Upper lobe of left lung (tissue), 6 donors: ENCODE data around the gene CACHD1. TPM values are rescaled to one million over a fixed set of nuclear protein-coding genes. Genes with fewer than 3 reads are reported as not detected.
A peak's percentile ranks its signal among the peaks of the same experiment; 100 is the strongest.

Source experiments
- ATAC-seq, 2 donors: fragments of 200-7000 bp; cut with Tn5 transposase; one replicate each; pipeline ENCODE4 v1.9.1; 2022; ENCODE audit warnings: mild to moderate bottlenecking in 2 of 2, moderate library complexity in 2 of 2; ENCODE audit not compliant: low FRiP score in 2 of 2
- DNase-seq, 2 donors: peaks; one replicate each; pipeline ENCODE4 v3.0.0-alpha.2; 2019 to 2020
- H3K27ac ChIP-seq, 4 donors: fragments of 200-600 bp; sonication (generic); one replicate each; pipeline ENCODE4 v1.5.1; 2016 to 2019
- H3K27me3 ChIP-seq, 4 donors: fragments of 200-600 bp; sonication (generic); one replicate each; pipeline ENCODE4 v1.5.1; 2017 to 2019
- H3K36me3 ChIP-seq, 4 donors: fragments of 200-600 bp; sonication (generic); one replicate each; pipeline ENCODE4 v1.5.1; 2016 to 2019
- H3K4me1 ChIP-seq, 4 donors: fragments of 200-600 bp; sonication (generic); one replicate each; pipeline ENCODE4 v1.5.1; 2018 to 2019
- H3K4me3 ChIP-seq, 4 donors: fragments of 200-600 bp; sonication (generic); one replicate each; pipeline ENCODE4 v1.5.1; 2017 to 2019; ENCODE audit warnings: mild to moderate bottlenecking in 2 of 4, moderate library complexity in 1 of 4
- H3K9me3 ChIP-seq, 4 donors: fragments of 200-600 bp; sonication (generic); one replicate each; pipeline ENCODE4 v1.5.1; 2018 to 2019
- CTCF ChIP-seq, 6 experiments: fragments of 450-650 bp in 4 of 6; fragments of 200-600 bp in 2 of 6; sonication (generic) in 2 of 6; IDR thresholded peaks; one replicate each; pipeline ENCODE4 v1.5.1; 2016 to 2019; ENCODE audit warnings: antibody characterized with exemption in 6 of 6
- EP300 ChIP-seq, 4 donors: sonication (generic); formaldehyde crosslinking; IDR thresholded peaks; one replicate each; pipeline ENCODE4 v1.5.1; 2017; ENCODE audit warnings: antibody characterized with exemption in 4 of 4, control low read depth in 2 of 4
- POLR2A ChIP-seq, 4 donors: fragments of 450-650 bp; IDR thresholded peaks; one replicate each; pipeline ENCODE4 v1.5.1; 2016 to 2017; ENCODE audit warnings: antibody characterized with exemption in 4 of 4, mild to moderate bottlenecking in 2 of 4
- POLR2AphosphoS5 ChIP-seq, 2 donors: sonication (generic); formaldehyde crosslinking; IDR thresholded peaks; one replicate each; pipeline ENCODE4 v1.5.1; 2017; ENCODE audit warnings: antibody characterized with exemption in 2 of 2
- WGBS, 2 donors: methylation state at CpG; one replicate each; pipeline ENCODE4 v1.1.5; 2017 to 2018; 5-methylcytosine and 5-hydroxymethylcytosine counted together
- total RNA-seq, 6 donors: library from RNA; depleted of rRNA in 4 of 6; stranded (reverse); fragments of >200 nt in 4 of 6; gene quantifications; one replicate each; pipeline versions ENCODE4 v1.1.0 to v1.2.1, GENCODE V29; 2016 to 2021
- donor health status: DM: no; HTN: no; CAD: no; lungs with moderate emphysema.
- donor health status: DM: no; HTN: yes; CAD: no; lungs with severe emphysema.

The CACHD1 gene
- total RNA-seq, 6 donors from 2014 or later = 7.3 to 26.3 (median 22.9) TPM

DNA sequence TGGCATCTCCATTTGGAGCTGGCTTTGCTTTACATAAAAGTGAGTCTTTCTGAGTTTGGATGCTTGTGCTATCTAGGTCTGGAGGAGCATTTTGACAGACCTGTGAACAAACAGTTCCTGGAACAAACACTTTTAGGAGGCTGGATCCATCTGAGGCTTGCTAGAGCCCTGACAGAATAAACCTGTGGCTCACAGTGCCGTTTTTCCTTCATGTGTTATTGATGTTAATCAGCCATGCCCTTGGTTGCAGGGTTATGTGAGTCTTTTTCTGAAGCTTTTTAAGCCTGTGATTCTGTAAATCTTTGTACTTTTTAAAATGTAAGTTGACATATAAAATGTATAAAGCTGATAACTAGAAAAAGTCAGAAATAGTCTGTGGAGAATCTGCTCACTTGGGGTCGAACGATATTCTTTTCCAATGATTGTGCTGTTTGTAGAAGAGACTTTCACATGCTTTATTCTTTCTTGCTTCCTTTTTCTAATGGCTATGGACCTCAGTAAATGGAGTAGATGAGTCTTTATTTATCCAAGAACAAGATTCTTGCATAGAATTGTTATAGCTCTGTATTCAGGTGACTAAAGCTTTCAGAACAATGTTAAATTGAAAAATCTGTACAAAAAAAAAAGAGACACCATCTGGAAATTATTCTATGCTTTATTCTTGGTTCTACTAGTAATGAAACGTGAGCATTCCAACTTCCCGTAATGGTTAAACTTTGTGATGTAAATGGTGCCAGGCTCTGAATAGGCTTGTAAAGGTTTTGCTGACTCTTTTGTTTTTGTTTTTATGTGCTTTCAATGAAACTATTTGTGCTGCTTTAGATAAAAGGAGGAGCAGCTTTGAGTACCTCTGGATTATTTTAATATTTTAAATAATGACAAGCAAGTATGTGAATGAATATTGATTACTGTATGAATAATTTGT is 53.7 kb downstream of the CACHD1 start:
- WGBS, 2 donors = 87 to 88% methylated on average over 5 of the region's 5 CpGs
- H3K4me1 ChIP-seq = peaks cover 6 to 31% (median 22%) of the 10 kb centered on the region in 4 donors

DNA sequence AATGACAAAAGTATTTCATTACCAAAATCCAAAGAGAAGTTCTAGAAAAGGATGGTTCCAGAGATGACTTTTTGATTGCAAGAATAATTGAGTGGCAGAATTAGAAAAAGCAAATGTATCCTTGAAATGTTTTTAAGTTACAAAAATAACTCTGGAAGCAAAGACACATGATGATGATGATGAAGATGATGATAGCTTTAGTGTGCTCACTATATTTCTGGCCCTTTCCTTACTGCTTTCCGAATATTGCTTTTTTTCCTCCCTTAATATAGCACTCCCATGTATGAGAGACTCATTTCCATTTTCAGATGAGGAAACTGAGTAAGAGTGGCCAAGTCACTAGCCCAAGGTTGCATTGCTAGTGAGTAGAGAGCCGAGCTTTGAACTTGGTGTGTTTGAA is 54.7 kb downstream of the CACHD1 start:
- peaks cover 4 to 31% (median 18%) of the 10 kb centered on the region in 4 donors for H3K4me1 ChIP-seq
- no peaks in the 10 kb centered on the region for H3K27me3 ChIP-seq
- H3K36me3 ChIP-seq = no peaks in the 10 kb centered on the region
- no peak overlapping the region for H3K27ac ChIP-seq
- TF ChIP-seq EP300 (IDR thresholded peaks at IDR 0.05) (no peak), CTCF (IDR thresholded peaks at IDR 0.05) (no peak), POLR2AphosphoS5 (IDR thresholded peaks at IDR 0.05) (no peak), POLR2A (IDR thresholded peaks at IDR 0.05) (no peak)
- DNase-seq = no peak
- H3K9me3 ChIP-seq = no peaks in the 10 kb centered on the region
- ATAC-seq = no peak
- H3K4me3 ChIP-seq = no peak overlapping the region
- WGBS, 2 donors = 81 to 93% methylated on average over 2 of the region's 2 CpGs

More for the DNA sequence above, 53.7 kb downstream of the CACHD1 start:
- H3K36me3 ChIP-seq = no peaks in the 10 kb centered on the region
- no peaks in the 10 kb centered on the region for H3K27me3 ChIP-seq
- H3K27ac ChIP-seq = no peak overlapping the region
- TF ChIP-seq POLR2A (IDR thresholded peaks at IDR 0.05) (no peak), CTCF (IDR thresholded peaks at IDR 0.05) (no peak), EP300 (IDR thresholded peaks at IDR 0.05) (no peak), POLR2AphosphoS5 (IDR thresholded peaks at IDR 0.05) (no peak)
- H3K4me3 ChIP-seq = no peak overlapping the region
- no peaks in the 10 kb centered on the region for H3K9me3 ChIP-seq
- ATAC-seq = no peak
- DNase-seq = no peak

GRCh38 chr1:64525116-64525686 is 55.3 kb downstream of the CACHD1 start:
- 60 to 62% methylated on average over 3 of the region's 3 CpGs for WGBS, 2 donors
- ATAC-seq = no peak
- Histone ChIP-seq H3K9me3 (no peaks in the 10 kb centered on the region), H3K4me1 (peaks cover 0 to 25% (median 15%) of the 10 kb centered on the region in 4 donors), H3K36me3 (no peaks in the 10 kb centered on the region), H3K4me3 (no peak overlapping the region), H3K27me3 (no peaks in the 10 kb centered on the region), H3K27ac (peak overlapping the region in 2 of 4 donors; percentile 6 to 53)
- no peak for DNase-seq
- TF ChIP-seq POLR2A (IDR thresholded peaks at IDR 0.05) = no peak
- TF ChIP-seq EP300 (IDR thresholded peaks at IDR 0.05) = no peak
- TF ChIP-seq CTCF (IDR thresholded peaks at IDR 0.05) = no peak
- TF ChIP-seq POLR2AphosphoS5 (IDR thresholded peaks at IDR 0.05) = no peak

GRCh38 chr1:64526312-64526711 is 56.4 kb downstream of the CACHD1 start:
- DNase-seq (no peak), ATAC-seq (no peak)
- Histone ChIP-seq H3K36me3 (no peaks in the 10 kb centered on the region), H3K9me3 (no peaks in the 10 kb centered on the region), H3K27me3 (no peaks in the 10 kb centered on the region), H3K4me1 (peaks cover 0 to 22% (median 14%) of the 10 kb centered on the region in 4 donors), H3K4me3 (no peak overlapping the region), H3K27ac (peak overlapping the region in 3 of 4 donors; percentile 6 to 53 (median 21))
- no peak for TF ChIP-seq POLR2AphosphoS5 (IDR thresholded peaks at IDR 0.05)
- no peak for TF ChIP-seq EP300 (IDR thresholded peaks at IDR 0.05)
- no peak for TF ChIP-seq POLR2A (IDR thresholded peaks at IDR 0.05)
- TF ChIP-seq CTCF (IDR thresholded peaks at IDR 0.05) = no peak
- WGBS, 2 donors = 54 to 66% methylated on average over 3 of the region's 3 CpGs
